Measurements from ENCODE around the gene HDGFL2. TPM values are rescaled to one million over a fixed set of nuclear protein-coding genes. Genes with fewer than 3 reads are reported as not detected.

The HDGFL2 gene
- total RNA-seq, 1 donor from 2014 or later = 33.9 TPM

DNA sequence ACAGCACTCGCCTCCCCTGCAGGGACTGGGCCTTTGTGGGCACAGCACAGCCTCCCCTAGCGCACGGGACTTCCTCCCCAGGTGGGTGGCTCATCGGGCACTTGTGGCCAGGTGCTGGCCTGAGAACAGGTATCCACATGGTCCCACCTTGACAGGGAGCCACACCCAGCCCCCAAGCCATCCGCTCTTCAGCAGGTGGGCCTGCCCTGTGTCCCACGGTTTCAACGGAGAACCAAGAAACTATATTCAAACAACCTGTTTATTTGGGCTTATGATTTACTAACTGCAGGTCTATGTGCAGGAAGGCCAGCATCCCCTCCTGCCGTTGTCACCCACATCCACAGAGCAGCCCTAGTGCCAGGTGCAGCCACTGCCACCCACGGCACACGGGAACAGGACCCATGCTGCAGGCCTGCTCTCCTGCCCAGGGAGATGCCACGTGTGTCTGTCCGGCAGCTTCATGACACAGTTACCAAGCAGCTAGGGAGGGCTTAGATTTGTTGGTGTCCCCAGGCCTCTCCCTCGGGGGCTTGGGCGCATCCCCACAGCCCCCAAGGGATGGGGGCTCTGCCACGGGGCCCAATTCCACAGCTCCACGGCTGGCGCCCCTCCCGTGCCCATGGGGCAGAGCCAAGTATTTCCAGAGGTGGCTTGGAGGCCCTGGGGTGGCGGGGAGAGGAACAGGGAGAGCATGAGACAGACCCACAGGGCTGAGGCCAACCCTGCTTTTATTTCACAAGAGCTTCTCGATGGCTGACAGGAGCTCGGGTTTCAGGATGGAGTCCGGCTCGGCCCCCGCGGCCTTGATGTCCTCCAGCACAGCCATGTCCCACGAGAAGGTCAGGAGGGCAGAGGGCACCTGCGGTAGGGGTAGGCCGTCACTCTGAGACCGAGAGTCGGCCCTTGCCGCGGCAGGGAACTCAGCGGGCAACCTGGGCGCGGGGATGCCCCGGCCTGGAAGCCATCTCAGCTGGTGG lies 27.0 kb upstream of the HDGFL2 start:
- peaks cover 12 to 23% (median 17%) of the 10 kb centered on the region in 3 donors for H3K4me1 ChIP-seq (ENCODE audit: control insufficient read depth in 3 of 3, insufficient read depth in 3 of 3, low read length in 3 of 3)
- H3K9ac ChIP-seq (ENCODE audit: low read depth in 1 of 3, low read length in 3 of 3) = peak overlapping the region in 1 of 3 donors; percentile 40
- H3K27me3 ChIP-seq (ENCODE audit: control insufficient read depth in 3 of 3, insufficient read depth in 3 of 3, low read length in 3 of 3) = no peaks in the 10 kb centered on the region
- no peak overlapping the region for H3K4me3 ChIP-seq (ENCODE audit: low read length in 3 of 3)
- H3K9me3 ChIP-seq (ENCODE audit: control insufficient read depth in 3 of 3, low read length in 3 of 3) = no peaks in the 10 kb centered on the region
- H3K27ac ChIP-seq (ENCODE audit: low read depth, low read length) = no peak overlapping the region
- H3K36me3 ChIP-seq (ENCODE audit: control insufficient read depth in 3 of 3, insufficient read depth in 3 of 3, low read length in 3 of 3) = peaks cover 45 to 48% (median 46%) of the 10 kb centered on the region in 3 donors

DNA sequence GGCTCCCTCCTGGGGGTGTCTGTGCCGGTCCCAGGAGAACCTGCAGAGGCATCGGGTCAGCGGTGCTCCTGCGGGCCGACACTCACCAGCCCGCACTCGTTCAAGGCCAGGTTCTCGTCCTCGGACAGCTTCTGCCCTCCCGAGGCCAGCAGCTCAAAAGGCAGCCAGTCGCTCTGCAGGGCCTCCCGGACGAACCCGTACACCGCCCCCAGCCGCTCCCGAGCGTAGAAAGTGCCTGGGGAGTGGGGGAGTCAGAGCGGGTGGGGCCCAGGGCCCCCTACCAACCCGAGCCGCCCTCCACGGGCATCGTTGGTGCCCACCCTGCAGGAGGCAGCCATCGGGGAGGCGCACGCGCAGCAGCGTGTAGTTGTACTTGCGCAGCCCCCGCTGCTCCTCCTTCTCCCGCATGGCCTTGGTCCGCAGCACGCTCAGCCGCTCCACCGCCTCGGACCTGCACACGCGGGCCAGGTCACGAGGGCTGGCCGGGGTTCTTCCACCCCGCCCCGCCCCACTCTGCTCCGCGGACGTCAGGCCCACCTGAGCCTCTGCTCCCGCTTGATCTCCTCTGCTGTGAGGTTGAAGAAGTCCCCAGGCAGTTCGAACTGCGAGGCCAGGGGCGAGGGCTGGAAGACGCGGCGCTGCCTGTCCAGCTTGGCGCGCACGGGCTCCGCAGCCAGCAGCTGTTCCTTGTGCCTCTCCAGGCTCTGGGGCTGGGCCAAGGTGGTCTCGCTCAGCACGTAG lies 26.0 kb upstream of the HDGFL2 start:
- Histone ChIP-seq H3K27me3 (ENCODE audit: control insufficient read depth in 3 of 3, insufficient read depth in 3 of 3, low read length in 3 of 3) (no peaks in the 10 kb centered on the region), H3K36me3 (ENCODE audit: control insufficient read depth in 3 of 3, insufficient read depth in 3 of 3, low read length in 3 of 3) (peaks cover 51 to 52% (median 52%) of the 10 kb centered on the region in 3 donors), H3K4me3 (ENCODE audit: low read length in 3 of 3) (no peak overlapping the region), H3K9me3 (ENCODE audit: control insufficient read depth in 3 of 3, low read length in 3 of 3) (no peaks in the 10 kb centered on the region), H3K4me1 (ENCODE audit: control insufficient read depth in 3 of 3, insufficient read depth in 3 of 3, low read length in 3 of 3) (peaks cover 12 to 23% (median 17%) of the 10 kb centered on the region in 3 donors), H3K27ac (ENCODE audit: low read depth, low read length) (no peak overlapping the region), H3K9ac (ENCODE audit: low read depth in 1 of 3, low read length in 3 of 3) (no peak overlapping the region)

DNA sequence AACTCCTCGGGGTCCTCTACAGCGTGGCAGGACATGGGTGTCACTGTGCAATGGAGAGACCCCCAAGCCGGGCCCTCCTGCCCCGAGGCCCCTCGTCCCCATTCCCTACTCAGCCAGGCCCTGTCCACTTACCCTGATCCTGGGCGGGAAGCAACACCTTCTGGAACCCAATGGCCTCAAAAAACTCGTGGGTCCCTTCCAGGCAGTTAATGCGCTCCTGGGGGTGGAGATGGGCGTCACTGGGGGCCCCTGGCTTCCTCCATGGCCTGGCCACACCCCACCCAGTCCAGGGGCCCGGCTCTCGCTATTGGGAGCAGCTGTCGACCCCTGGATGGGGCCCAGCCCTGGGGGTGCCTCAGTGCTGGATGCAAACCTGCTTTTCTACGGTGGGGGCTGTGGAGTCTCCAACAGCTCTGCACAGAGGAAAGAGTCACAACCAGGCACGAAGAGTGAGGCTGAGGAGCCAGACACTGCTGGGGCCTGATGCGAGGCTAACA lies 25.3 kb upstream of the HDGFL2 start:
- peaks cover 51 to 56% (median 52%) of the 10 kb centered on the region in 3 donors for H3K36me3 ChIP-seq (ENCODE audit: control insufficient read depth in 3 of 3, insufficient read depth in 3 of 3, low read length in 3 of 3)
- no peak overlapping the region for H3K27ac ChIP-seq (ENCODE audit: low read depth, low read length)
- peaks cover 12 to 23% (median 17%) of the 10 kb centered on the region in 3 donors for H3K4me1 ChIP-seq (ENCODE audit: control insufficient read depth in 3 of 3, insufficient read depth in 3 of 3, low read length in 3 of 3)
- H3K9ac ChIP-seq (ENCODE audit: low read depth in 1 of 3, low read length in 3 of 3) = no peak overlapping the region
- H3K27me3 ChIP-seq (ENCODE audit: control insufficient read depth in 3 of 3, insufficient read depth in 3 of 3, low read length in 3 of 3) = no peaks in the 10 kb centered on the region
- no peaks in the 10 kb centered on the region for H3K9me3 ChIP-seq (ENCODE audit: control insufficient read depth in 3 of 3, low read length in 3 of 3)
- H3K4me3 ChIP-seq (ENCODE audit: low read length in 3 of 3) = no peak overlapping the region

DNA sequence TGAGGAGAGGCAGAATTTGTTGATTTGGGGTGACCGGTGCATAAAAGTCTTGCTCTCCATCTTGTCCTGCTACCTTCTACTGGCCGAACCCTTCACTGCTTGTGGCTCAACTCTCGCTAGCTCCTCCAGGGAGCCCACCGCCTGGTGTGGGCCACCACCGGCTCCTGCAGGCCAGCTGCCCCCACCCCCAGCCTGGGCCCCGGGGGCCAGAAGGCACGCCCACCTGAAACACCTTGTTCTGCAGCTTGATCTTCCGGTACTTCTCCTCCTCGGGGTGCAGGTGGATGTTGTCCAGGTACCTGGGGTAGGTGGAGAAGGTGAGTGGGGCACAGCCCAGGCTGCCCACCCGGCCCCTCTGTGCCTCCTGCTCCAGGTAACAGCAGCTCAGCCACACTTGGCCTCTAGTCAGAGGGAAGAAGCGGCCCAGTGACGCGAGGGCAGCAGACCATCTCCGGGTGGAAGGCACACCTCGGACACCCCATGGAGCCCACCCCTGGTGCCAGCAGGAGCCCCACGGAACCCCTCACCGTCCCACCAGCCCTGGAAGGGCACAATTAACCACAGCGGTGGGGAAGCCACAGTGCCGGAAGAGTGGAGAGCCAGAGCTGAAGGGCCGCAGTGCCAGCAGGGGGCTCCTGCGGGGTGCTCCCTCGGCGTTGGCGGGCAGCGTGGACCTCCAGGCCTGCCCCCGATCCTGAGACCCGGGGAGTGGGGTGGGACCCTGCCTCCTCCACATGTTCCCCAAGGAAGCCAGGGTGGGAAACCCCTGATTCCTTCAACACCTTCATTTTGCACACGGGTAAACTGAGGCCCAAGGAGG lies 24.6 kb upstream of the HDGFL2 start:
- peaks cover 57 to 60% (median 58%) of the 10 kb centered on the region in 3 donors for H3K36me3 ChIP-seq (ENCODE audit: control insufficient read depth in 3 of 3, insufficient read depth in 3 of 3, low read length in 3 of 3)

DNA sequence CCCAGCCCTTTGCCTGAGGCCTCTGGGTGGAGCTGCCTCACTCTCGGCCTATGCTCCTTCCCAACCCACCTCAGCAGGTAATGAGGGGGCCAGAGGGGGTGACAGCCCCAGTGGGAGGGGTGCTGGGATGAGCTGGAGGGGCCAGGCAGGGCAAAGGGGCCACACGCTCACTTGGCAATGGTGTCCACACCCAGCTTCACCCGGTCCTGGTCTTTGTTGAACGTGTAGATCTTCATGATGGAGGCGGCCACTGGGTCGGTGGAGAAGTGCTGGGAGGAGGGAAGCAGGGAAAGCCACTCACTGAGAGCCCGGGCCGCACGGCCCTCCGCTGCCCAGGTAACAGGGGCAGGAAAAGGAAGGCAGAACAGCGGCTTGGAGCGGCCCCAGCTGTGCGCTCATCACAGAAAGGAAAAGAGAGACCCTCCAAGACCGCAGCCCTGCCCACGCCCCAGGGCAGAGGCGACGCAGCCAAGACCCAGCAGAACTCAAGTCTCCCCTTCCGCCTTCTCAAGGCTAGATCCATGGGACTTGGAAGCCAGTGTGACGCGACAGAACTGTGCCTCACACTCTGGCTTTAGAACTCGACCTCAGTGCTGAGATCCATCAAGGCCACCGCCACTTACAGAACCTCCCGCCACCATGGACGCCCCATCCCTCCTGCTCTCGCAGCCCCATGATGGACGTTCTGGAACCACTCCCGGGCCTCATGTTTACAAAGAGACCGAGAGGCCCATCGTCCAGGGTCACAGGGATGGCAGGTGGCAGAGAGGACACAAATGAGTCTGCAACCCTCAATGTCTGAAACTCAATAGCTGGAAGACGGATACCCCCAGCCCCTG lies 23.7 kb upstream of the HDGFL2 start:
- Histone ChIP-seq H3K4me1 (ENCODE audit: control insufficient read depth in 3 of 3, insufficient read depth in 3 of 3, low read length in 3 of 3) (peaks cover 12 to 23% (median 17%) of the 10 kb centered on the region in 3 donors), H3K4me3 (ENCODE audit: low read length in 3 of 3) (no peak overlapping the region), H3K9me3 (ENCODE audit: control insufficient read depth in 3 of 3, low read length in 3 of 3) (no peaks in the 10 kb centered on the region), H3K9ac (ENCODE audit: low read depth in 1 of 3, low read length in 3 of 3) (peak overlapping the region in 1 of 3 donors; percentile 66), H3K36me3 (ENCODE audit: control insufficient read depth in 3 of 3, insufficient read depth in 3 of 3, low read length in 3 of 3) (peaks cover 65 to 68% (median 66%) of the 10 kb centered on the region in 3 donors), H3K27me3 (ENCODE audit: control insufficient read depth in 3 of 3, insufficient read depth in 3 of 3, low read length in 3 of 3) (no peaks in the 10 kb centered on the region), H3K27ac (ENCODE audit: low read depth, low read length) (peak overlapping the region; percentile 75)

More for the DNA sequence above, 24.6 kb upstream of the HDGFL2 start:
- no peak overlapping the region for H3K9ac ChIP-seq (ENCODE audit: low read depth in 1 of 3, low read length in 3 of 3)
- no peak overlapping the region for H3K27ac ChIP-seq (ENCODE audit: low read depth, low read length)
- H3K4me1 ChIP-seq (ENCODE audit: control insufficient read depth in 3 of 3, insufficient read depth in 3 of 3, low read length in 3 of 3) = peaks cover 12 to 23% (median 17%) of the 10 kb centered on the region in 3 donors
- H3K9me3 ChIP-seq (ENCODE audit: control insufficient read depth in 3 of 3, low read length in 3 of 3) = no peaks in the 10 kb centered on the region
- H3K4me3 ChIP-seq (ENCODE audit: low read length in 3 of 3) = no peak overlapping the region
- H3K27me3 ChIP-seq (ENCODE audit: control insufficient read depth in 3 of 3, insufficient read depth in 3 of 3, low read length in 3 of 3) = no peaks in the 10 kb centered on the region

DNA sequence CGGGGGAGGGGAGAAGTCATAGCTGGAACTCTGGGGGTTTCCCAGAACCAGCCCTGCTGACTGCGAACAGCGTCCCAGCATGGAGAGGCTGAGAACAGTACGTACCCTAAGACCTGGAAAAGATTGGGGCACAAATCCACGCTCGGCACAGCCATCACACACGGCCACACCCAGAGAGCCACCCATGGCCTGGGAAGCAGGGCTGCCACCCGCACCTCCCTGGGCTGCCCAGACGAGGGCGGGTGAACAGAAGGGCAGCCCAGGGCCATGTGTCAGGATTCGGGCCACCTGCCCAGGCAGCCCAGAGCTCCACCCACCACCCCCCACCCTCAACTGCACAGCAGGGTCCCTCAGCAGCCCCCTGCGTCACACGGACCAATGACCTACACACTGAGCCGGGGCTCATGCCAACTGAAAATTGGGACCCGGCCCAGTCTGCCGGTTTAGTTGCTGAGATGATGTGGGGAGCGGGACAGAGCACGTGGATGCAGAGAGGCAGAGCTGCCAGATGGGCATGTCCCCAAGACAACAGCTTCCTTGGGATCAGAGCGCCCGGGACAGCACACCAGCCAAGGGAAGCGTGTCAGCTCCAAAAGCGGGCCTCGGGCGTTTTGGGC lies 23.0 kb upstream of the HDGFL2 start:
- H3K36me3 ChIP-seq (ENCODE audit: control insufficient read depth in 3 of 3, insufficient read depth in 3 of 3, low read length in 3 of 3) = peaks cover 70 to 73% (median 71%) of the 10 kb centered on the region in 3 donors
- H3K27me3 ChIP-seq (ENCODE audit: control insufficient read depth in 3 of 3, insufficient read depth in 3 of 3, low read length in 3 of 3) = no peaks in the 10 kb centered on the region
- H3K4me3 ChIP-seq (ENCODE audit: low read length in 3 of 3) = peak overlapping the region in 1 of 3 donors; percentile 22
- no peaks in the 10 kb centered on the region for H3K9me3 ChIP-seq (ENCODE audit: control insufficient read depth in 3 of 3, low read length in 3 of 3)
- H3K4me1 ChIP-seq (ENCODE audit: control insufficient read depth in 3 of 3, insufficient read depth in 3 of 3, low read length in 3 of 3) = peaks cover 13 to 23% (median 17%) of the 10 kb centered on the region in 3 donors
- H3K27ac ChIP-seq (ENCODE audit: low read depth, low read length) = peak overlapping the region; percentile 75
- H3K9ac ChIP-seq (ENCODE audit: low read depth in 1 of 3, low read length in 3 of 3) = peak overlapping the region in 2 of 3 donors; percentile 33 to 66

DNA sequence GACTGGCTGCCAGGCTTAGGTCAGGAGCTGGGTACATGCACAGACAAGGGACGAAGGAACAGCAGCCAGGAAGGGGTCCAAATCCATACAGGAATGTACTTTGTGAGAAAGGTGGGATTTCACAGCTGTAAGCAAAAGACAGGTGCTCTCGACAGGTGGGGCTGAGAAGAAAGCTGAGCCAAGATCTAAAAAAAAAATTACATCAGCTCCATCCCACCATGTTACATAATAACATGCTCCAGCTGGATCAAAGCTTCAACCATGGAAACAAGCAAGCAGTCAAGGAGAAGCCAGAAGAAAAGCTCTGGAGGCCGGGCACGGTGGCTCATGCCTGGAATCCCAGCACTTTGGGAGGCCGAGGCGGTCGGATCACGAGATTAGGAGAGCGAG lies 22.5 kb upstream of the HDGFL2 start:
- no peaks in the 10 kb centered on the region for H3K27me3 ChIP-seq (ENCODE audit: control insufficient read depth in 3 of 3, insufficient read depth in 3 of 3, low read length in 3 of 3)
- H3K9ac ChIP-seq (ENCODE audit: low read depth in 1 of 3, low read length in 3 of 3) = peak overlapping the region in 1 of 3 donors; percentile 4
- H3K36me3 ChIP-seq (ENCODE audit: control insufficient read depth in 3 of 3, insufficient read depth in 3 of 3, low read length in 3 of 3) = peaks cover 68 to 72% (median 68%) of the 10 kb centered on the region in 3 donors
- H3K27ac ChIP-seq (ENCODE audit: low read depth, low read length) = peak overlapping the region; percentile 75
- peaks cover 18 to 26% (median 20%) of the 10 kb centered on the region in 3 donors for H3K4me1 ChIP-seq (ENCODE audit: control insufficient read depth in 3 of 3, insufficient read depth in 3 of 3, low read length in 3 of 3)
- H3K9me3 ChIP-seq (ENCODE audit: control insufficient read depth in 3 of 3, low read length in 3 of 3) = no peaks in the 10 kb centered on the region
- no peak overlapping the region for H3K4me3 ChIP-seq (ENCODE audit: low read length in 3 of 3)

DNA sequence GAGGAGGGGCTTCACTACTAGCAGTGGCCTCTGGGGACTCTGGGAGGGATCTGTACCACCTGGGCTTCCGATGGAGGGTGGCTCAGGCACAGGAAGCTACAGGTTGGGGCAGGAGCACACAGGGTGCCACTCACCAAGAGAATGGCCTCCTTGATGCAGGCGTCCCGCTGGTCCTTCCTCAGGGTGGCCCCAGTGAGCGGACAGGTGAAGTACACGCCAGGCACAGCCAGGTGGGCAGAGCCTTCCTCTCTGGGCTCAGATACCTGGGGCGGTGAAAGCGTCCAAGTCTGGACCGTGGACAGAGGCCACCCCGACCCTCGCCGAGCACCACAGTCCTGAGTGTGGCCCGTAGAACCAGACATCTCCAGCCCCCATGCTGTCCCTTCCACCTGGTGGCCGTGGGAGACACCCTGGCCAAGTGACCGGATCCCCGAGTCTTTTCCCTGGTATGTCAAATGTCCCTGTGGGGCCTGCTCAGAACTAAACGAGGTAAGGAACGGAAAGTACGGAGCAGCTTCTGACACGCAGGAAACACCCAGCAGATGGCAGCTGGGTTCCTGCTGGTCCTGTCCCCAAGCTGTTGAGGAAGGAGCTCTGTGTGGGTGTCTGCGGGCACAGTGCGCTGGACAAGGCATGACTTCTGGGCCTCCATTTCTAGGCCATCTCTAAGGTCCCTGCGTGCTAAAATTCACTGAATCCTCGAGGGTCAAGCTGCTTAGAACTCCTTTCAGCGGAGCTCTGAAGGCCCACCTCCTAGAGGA lies 19.7 kb upstream of the HDGFL2 start:
- H3K9ac ChIP-seq (ENCODE audit: low read depth in 1 of 3, low read length in 3 of 3) = no peak overlapping the region
- no peak overlapping the region for H3K27ac ChIP-seq (ENCODE audit: low read depth, low read length)
- H3K27me3 ChIP-seq (ENCODE audit: control insufficient read depth in 3 of 3, insufficient read depth in 3 of 3, low read length in 3 of 3) = no peaks in the 10 kb centered on the region
- H3K4me1 ChIP-seq (ENCODE audit: control insufficient read depth in 3 of 3, insufficient read depth in 3 of 3, low read length in 3 of 3) = peaks cover 37 to 46% (median 42%) of the 10 kb centered on the region in 3 donors
- H3K9me3 ChIP-seq (ENCODE audit: control insufficient read depth in 3 of 3, low read length in 3 of 3) = no peaks in the 10 kb centered on the region
- no peak overlapping the region for H3K4me3 ChIP-seq (ENCODE audit: low read length in 3 of 3)
- H3K36me3 ChIP-seq (ENCODE audit: control insufficient read depth in 3 of 3, insufficient read depth in 3 of 3, low read length in 3 of 3) = peaks cover 41 to 45% (median 42%) of the 10 kb centered on the region in 3 donors

Data from skeletal muscle tissue (tissue), 4 donors.